Thymus (tissue), 11 donors: Measurements from ENCODE around the gene CFAP74. TPM values are rescaled to one million over a fixed set of nuclear protein-coding genes. Genes with fewer than 3 reads are reported as not detected.

ENCODE experiments used
- DNase-seq, 9 donors: peaks; one replicate each; pipeline ENCODE4 v3.0.0-alpha.2; 2013; ENCODE audit warnings: low spot score in 9 of 9, low read depth in 6 of 9, missing footprints in 1 of 9
- H3K27ac ChIP-seq, 2 donors: one replicate each; pipeline ENCODE4 v1.5.1; 2013; ENCODE audit warnings: control low read depth in 1 of 2, low read depth in 1 of 2, low read length in 1 of 2, mild to moderate bottlenecking in 1 of 2, moderate library complexity in 1 of 2
- H3K27me3 ChIP-seq, 2 donors: one replicate each; pipeline ENCODE4 v1.5.1; 2013; ENCODE audit warnings: low read length in 1 of 2; ENCODE audit not compliant: control insufficient read depth in 2 of 2, insufficient read depth in 1 of 2
- H3K36me3 ChIP-seq, 2 donors: one replicate each; pipeline ENCODE4 v1.5.1; 2013; ENCODE audit warnings: low read length in 1 of 2, mild to moderate bottlenecking in 1 of 2, moderate library complexity in 1 of 2; ENCODE audit not compliant: control insufficient read depth in 2 of 2, insufficient read depth in 2 of 2
- H3K4me1 ChIP-seq, 2 donors: one replicate each; pipeline ENCODE4 v1.5.1; 2013; ENCODE audit warnings: low read length in 2 of 2; ENCODE audit not compliant: control insufficient read depth in 2 of 2, insufficient read depth in 2 of 2
- H3K4me3 ChIP-seq, 2 donors: one replicate each; pipeline ENCODE4 v1.5.1; 2013; ENCODE audit warnings: low read length in 2 of 2, control low read depth in 1 of 2, mild to moderate bottlenecking in 1 of 2
- H3K9me3 ChIP-seq, 2 donors: one replicate each; pipeline ENCODE4 v1.5.1; 2013; ENCODE audit warnings: low read length in 1 of 2, mild to moderate bottlenecking in 1 of 2; ENCODE audit not compliant: control insufficient read depth in 2 of 2, insufficient read depth in 1 of 2
- WGBS: extraction: QIAGEN DNeasy Blood & Tissue Kit; methylation state at CpG from one replicate; pipeline ENCODE4 v1.1.7; 2013; 5-methylcytosine and 5-hydroxymethylcytosine counted together
- polyA plus RNA-seq: library from polyadenylated mRNA; stranded (reverse); fragments of 200-250 nt; gene quantifications from one replicate; pipeline ENCODE4 v1.2.3, GENCODE V29; 2013
- total RNA-seq: library from RNA; stranded (reverse); fragments of 120-200 nt; gene quantifications from one replicate; pipeline ENCODE4 v1.2.4, GENCODE V29; 2013
- donor health status: healthy.

CFAP74 gene
- total and polyA plus RNA-seq, 2 donors, result 0.09 to 0.16 TPM

- H3K27ac ChIP-seq, result no peak within 1 kb of the TSS
- H3K9me3 ChIP-seq, result peaks cover 0 to 2% of the 10 kb centered on the region in 2 donors
- WGBS, result 96% methylated on average over 15 of the region's 15 CpGs
- peaks cover 3 to 20% of the 10 kb centered on the region in 2 donors for H3K27me3 ChIP-seq
- no peak within 1 kb of the TSS for H3K4me3 ChIP-seq
- H3K36me3 ChIP-seq, result no peaks in the 10 kb centered on the region
- no peak for DNase-seq
- H3K4me1 ChIP-seq, result peaks cover 10 to 11% of the 10 kb centered on the region in 2 donors
These were observed 88.5 kb downstream of the CFAP74 start, which contains the start of gene CALML6 for GRCh38 chr1:1914971-1915692. Gene CALML6 (plus strand): TSS chr1:1915260. CDS start chr1:1915281, 21 bp downstream.

GRCh38 chr1:1914101-1914970 lies 89.2 kb downstream of the CFAP74 start:
- Histone ChIP-seq H3K4me3 (no peak overlapping the region), H3K36me3 (no peaks in the 10 kb centered on the region), H3K27me3 (peaks cover 3 to 20% of the 10 kb centered on the region in 2 donors), H3K4me1 (peaks cover 11 to 12% of the 10 kb centered on the region in 2 donors), H3K27ac (no peak overlapping the region), H3K9me3 (peaks cover 0 to 2% of the 10 kb centered on the region in 2 donors)
- 91% methylated on average over 20 of the region's 20 CpGs for WGBS
- DNase-seq, result no peak

GRCh38 chr1:1911350-1912041 lies 92.1 kb downstream of the CFAP74 start:
- 93% methylated on average over 13 of the region's 13 CpGs for WGBS
- peaks cover 0 to 6% of the 10 kb centered on the region in 2 donors for H3K27me3 ChIP-seq
- no peak overlapping the region for H3K4me3 ChIP-seq
- no peak overlapping the region for H3K27ac ChIP-seq
- peaks cover 4 to 28% of the 10 kb centered on the region in 2 donors for H3K4me1 ChIP-seq
- peaks cover 0 to 2% of the 10 kb centered on the region in 2 donors for H3K9me3 ChIP-seq
- DNase-seq, result no peak
- no peaks in the 10 kb centered on the region for H3K36me3 ChIP-seq

GRCh38 chr1:1910651-1911331 lies 92.8 kb downstream of the CFAP74 start:
- no peak for DNase-seq
- Histone ChIP-seq H3K27me3 (peaks cover 0 to 6% of the 10 kb centered on the region in 2 donors), H3K4me3 (no peak overlapping the region), H3K36me3 (no peaks in the 10 kb centered on the region), H3K9me3 (peaks cover 0 to 1% of the 10 kb centered on the region in 2 donors), H3K4me1 (peaks cover 4 to 33% of the 10 kb centered on the region in 2 donors), H3K27ac (no peak overlapping the region)
- 97% methylated on average over 22 of the region's 22 CpGs for WGBS

GRCh38 chr1:1910033-1910465 lies 93.5 kb downstream of the CFAP74 start:
- no peaks in the 10 kb centered on the region for H3K9me3 ChIP-seq
- peaks cover 4 to 33% of the 10 kb centered on the region in 2 donors for H3K4me1 ChIP-seq
- DNase-seq, result no peak
- H3K27me3 ChIP-seq, result peaks cover 0 to 2% of the 10 kb centered on the region in 2 donors
- 94% methylated on average over 6 of the region's 6 CpGs for WGBS
- no peak overlapping the region for H3K4me3 ChIP-seq
- no peaks in the 10 kb centered on the region for H3K36me3 ChIP-seq
- H3K27ac ChIP-seq, result no peak overlapping the region

GRCh38 chr1:1908506-1908791 lies 95.1 kb downstream of the CFAP74 start:
- H3K27me3 ChIP-seq, result no peaks in the 10 kb centered on the region
- peak overlapping the region; percentile 55 to 85 for H3K4me3 ChIP-seq
- peaks cover 0 to under 1% of the 10 kb centered on the region in 2 donors for H3K9me3 ChIP-seq
- H3K27ac ChIP-seq, result peak overlapping the region; percentile 57 to 86
- WGBS, result 17% methylated on average over 21 of the region's 21 CpGs
- no peaks in the 10 kb centered on the region for H3K36me3 ChIP-seq
- DNase-seq, result no peak
- H3K4me1 ChIP-seq, result peaks cover 4 to 33% of the 10 kb centered on the region in 2 donors

GRCh38 chr1:1907098-1907736 lies 96.4 kb downstream of the CFAP74 start:
- 85% methylated on average over 8 of the region's 8 CpGs for WGBS
- H3K4me1 ChIP-seq, result peaks cover 4 to 33% of the 10 kb centered on the region in 2 donors
- H3K4me3 ChIP-seq, result no peak overlapping the region
- DNase-seq, result no peak
- no peaks in the 10 kb centered on the region for H3K27me3 ChIP-seq
- H3K9me3 ChIP-seq, result peaks cover 0 to 6% of the 10 kb centered on the region in 2 donors
- H3K27ac ChIP-seq, result peak overlapping the region in 1 of 2 donors; percentile 41
- H3K36me3 ChIP-seq, result no peaks in the 10 kb centered on the region
